ENCODE results near the gene ROPN1B. TPM values are rescaled to one million over a fixed set of nuclear protein-coding genes. Genes with fewer than 3 reads are reported as not detected.
A peak's percentile ranks its signal among the peaks of the same experiment; 100 is the strongest.
"Not testable (repeated sequence)": the region's sequence is repeated elsewhere in the genome, so short reads cannot be mapped to it uniquely, and the experiment has no call there.

The ROPN1B gene
- total RNA-seq, 1 donor from 2014 or later: not detected

DNA sequence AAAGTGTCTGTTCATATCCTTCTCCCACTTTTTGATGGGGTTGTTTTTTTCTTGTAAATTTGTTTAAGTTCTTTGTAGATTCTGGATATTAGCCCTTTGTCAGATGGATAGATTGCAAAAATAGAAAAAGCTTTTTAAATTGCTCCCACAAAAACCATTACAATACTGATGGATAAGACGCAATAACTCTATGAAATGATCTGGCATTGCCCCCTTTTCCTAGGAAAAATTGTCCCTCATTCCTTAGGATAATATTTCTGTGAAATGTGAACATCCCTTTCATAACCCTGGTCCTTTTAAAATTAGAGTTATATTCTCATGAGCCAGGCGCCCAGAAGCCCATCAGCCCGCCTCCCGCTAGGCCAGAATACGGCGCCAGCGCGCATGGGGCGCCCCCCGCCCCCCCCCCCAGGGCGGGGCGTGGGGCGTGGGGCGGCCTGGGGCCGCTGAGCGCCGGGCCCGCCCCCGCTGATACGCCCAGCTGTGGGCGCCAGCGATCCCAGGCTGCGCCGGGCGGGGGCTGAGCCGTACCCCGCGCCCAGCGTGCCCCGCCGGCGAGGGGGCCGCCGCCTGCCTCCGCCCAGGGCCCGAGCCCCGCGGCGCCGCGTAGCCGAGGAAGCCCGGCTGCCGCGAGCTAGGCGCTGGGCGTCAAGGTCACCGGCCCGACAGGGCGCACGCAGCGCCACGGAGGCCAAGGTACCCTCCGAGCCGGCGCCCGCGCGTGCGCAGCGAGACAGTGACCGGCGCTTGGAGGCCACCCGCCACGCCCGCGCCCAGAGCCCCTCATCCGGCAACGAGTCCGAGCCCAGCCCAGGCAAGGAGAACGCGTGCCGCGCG is 11.1 kb upstream of the ROPN1B start:
- no peak for DNase-seq (ENCODE audit: low read depth in 2 of 2)

- DNase-seq (ENCODE audit: low read depth in 2 of 2): no peak
Observed at GRCh38 chr3:125958511-125959316, 10.3 kb upstream of the ROPN1B start.

- DNase-seq (ENCODE audit: low read depth in 2 of 2): no peak
Observed at GRCh38 chr3:125959317-125960065, 9.5 kb upstream of the ROPN1B start.

DNA sequence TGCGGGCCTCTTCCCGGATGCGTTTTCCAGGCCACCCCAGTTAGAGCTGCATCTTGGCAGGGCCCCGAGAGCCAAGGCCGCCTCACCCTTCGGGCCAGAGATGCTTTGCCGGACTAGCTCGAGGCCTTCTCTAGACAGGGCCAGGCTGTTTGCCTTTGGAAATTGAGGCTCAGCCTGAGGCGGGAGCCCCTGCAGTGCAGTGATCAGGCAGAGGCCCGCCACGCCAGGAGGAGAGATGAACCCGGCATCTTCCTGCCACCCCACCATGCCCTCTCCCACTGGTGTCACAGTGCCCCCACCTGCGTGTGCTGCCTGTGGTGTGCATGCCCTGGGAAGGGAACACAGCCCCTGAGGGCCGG is 8.9 kb upstream of the ROPN1B start:
- DNase-seq (ENCODE audit: low read depth in 2 of 2): no peak

GRCh38 chr3:125960456-125961288 is 8.3 kb upstream of the ROPN1B start:
- no peak for DNase-seq (ENCODE audit: low read depth in 2 of 2)

DNA sequence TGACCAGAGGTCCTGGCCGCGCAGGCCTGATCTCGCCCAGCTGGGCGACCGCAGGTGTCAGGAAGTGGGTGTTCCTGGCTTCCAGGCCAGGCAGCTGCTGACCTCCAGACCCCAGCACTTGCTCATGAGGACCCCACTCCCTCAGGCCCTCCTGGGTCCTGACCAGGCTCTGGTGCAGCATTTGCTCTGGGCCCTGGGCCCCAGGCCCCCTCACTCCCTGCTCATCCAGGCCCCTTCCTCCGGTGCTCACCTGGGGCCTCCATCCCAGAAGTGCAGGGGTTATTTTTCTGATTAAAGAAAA is 7.7 kb upstream of the ROPN1B start:
- no peak for DNase-seq (ENCODE audit: low read depth in 2 of 2)

DNA sequence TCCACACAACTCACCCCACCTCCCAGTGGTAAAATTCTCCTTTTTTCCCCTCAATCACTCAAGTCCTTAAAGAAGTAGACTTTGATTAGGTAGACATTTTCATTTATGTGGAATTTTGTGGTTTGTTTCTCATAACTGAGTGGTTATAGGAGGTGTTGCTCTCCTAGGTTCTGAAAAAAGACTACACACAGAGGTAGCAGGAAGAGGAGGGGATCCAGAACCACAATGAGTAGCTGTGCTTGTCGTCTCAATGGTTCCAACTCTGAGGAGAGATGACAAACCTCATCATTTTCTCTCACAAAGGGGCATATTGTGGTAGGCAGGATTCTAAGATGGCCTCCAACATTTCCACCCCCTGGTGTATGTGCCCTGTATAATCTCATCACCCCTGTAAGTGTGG is 5.1 kb upstream of the ROPN1B start:
- not testable (repeated sequence) for DNase-seq (ENCODE audit: low read depth in 2 of 2)

GRCh38 chr3:125965505-125965904 is 3.5 kb upstream of the ROPN1B start:
- DNase-seq (ENCODE audit: low read depth in 2 of 2): no peak

DNA sequence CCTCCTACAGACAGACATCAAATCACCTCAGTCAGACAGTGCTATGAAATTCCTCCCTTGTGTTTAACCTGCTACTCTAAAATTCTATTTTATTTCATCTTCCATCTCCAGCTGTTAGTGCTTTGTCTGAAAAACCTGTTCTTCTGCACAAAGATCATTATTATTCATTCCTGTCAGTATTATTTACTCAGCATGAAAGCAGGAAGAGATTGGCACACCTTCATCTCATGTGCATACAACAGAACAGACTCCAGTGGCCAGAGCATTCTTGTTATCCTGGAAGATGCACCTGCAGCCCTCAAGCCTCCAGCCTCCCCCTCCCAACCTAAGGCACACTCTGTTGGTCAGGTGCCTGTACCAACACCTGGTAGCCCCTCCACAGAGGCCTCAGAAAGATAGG is 1.8 kb upstream of the ROPN1B start:
- DNase-seq (ENCODE audit: low read depth in 2 of 2): no peak

DNA sequence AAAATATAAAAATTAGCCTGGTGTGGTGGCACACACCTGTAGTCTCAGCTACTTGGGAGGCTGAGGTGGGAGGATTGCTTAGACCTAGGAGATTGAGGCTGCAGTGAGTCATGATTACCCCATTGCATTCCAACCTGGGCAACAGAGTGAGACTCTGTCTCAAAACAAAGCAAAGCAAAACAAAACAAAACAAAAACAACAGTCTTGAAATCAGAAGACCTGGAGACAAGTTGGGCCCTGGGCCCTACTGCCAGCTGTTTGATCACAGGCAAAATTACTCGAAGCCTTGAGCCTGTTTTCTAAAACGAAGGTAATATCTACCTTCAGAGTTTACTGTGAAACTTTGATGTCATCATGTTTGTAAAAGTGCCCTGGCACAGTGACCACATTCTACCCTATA is 857 bp upstream of the ROPN1B start:
- not testable (repeated sequence) for DNase-seq (ENCODE audit: low read depth in 2 of 2)

GRCh38 chr3:125971997-125972944 is 3.3 kb downstream of the ROPN1B start:
- peak in 1 of 2 donors; percentile 19 for DNase-seq (ENCODE audit: low read depth in 2 of 2)

DNA sequence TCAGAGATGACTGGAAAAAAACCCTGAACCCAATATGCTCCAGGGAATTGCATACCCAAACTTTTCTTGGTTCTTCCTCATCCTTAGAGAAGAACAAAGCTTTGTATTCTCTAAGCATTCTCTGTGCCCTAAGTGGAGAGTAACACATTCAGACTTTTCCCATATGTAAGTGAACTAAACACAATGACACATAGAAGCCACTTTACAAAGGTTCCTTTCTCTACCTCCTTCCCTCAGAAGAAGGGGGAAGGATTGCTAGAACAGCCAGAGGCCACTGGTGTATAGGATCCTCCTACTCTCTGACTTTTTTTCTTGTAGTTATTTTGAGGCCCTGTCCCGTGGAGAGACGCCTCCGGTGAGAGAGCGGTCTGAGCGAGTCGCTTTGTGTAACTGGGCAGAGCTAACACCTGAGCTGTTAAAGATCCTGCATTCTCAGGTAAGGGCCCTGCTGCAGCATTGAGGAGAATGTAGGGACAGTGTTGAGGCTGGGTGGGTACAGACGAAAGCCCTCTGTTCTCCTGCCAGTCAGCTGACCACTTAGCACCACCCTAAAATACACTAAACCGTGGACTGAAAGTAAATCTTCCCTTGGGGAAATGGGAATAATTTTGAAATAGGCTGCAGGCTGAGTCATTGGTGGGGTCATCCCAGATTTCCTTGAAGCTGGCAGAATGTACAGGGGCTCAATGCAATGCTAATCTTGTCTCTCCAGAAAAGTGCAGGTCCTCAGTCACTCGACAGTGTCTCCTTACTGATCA is 6.4 kb downstream of the ROPN1B start:
- not testable (repeated sequence) for DNase-seq (ENCODE audit: low read depth in 2 of 2)

GRCh38 chr3:125976003-125976390 is 7.0 kb downstream of the ROPN1B start:
- DNase-seq (ENCODE audit: low read depth in 2 of 2): not testable (repeated sequence)

DNA sequence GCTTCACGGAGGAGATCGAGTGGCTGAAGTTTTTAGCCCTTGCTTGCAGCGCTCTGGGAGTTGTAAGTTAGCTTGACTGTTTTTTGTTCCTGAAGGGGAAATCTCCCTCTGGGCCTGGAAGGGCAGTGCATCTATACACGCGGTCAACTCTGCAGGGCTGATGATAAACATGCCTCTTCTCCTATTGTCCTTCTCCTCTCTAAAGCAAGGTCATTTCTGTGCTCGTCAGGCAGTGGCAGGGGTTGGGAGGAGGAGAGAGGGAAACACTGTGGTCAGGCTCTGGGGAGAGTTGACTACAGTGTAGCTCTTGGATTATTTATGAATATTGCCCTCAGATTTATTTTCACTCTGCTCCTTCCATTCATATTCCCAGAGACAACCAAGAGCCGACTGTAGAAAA is 8.1 kb downstream of the ROPN1B start:
- not testable (repeated sequence) for DNase-seq (ENCODE audit: low read depth in 2 of 2)

GRCh38 chr3:125984951-125985350 is 16.0 kb downstream of the ROPN1B start:
- not testable (repeated sequence) for DNase-seq (ENCODE audit: low read depth in 2 of 2)

GRCh38 chr3:125990253-125990970 is 21.4 kb downstream of the ROPN1B start:
- peak in 1 of 2 donors; percentile 78 for DNase-seq (ENCODE audit: low read depth in 2 of 2)

DNA sequence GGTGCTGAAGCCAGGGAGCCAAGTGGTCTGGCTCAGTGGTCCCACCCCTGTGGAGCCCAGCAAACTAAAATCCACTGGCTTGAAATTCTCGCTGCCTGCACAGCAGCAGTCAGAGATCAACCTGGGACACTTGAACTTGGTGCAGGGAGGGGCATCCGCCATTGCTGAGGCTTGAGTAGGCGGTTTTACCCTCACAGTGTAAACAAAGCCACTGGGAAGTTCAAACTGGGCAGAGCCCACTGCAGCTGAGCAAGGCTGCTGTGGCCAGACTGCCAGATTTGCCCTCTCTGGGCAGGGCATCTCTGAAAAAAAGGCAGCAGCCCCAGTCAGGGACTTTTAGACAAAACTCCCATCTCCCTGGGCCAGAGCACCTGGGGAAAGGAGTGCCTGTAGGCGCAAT is 27.8 kb downstream of the ROPN1B start:
- DNase-seq (ENCODE audit: low read depth in 2 of 2): not testable (repeated sequence)

GRCh38 chr3:126002189-126002588 is 33.2 kb downstream of the ROPN1B start:
- DNase-seq (ENCODE audit: low read depth in 2 of 2): no peak
